Neural progenitor cell (in vitro differentiated cells): ENCODE measurements around the gene WFIKKN1. TPM values are rescaled to one million over a fixed set of nuclear protein-coding genes. Genes with fewer than 3 reads are reported as not detected.

Experiments used
- DNase-seq: peaks from one replicate; pipeline ENCODE4 v3.0.0-alpha.2; 2016; ENCODE audit warnings: low spot score
- H2AFZ ChIP-seq: fragments of 200-600 bp; sonication (generic); replicated peaks from 2 replicates; pipeline ENCODE4 v1.6.1; 2016; ENCODE audit warnings: antibody characterized with exemption
- H3F3A ChIP-seq: fragments of 200-600 bp; sonication (generic); 2 replicates; pipeline ENCODE4 v1.6.1; 2016; ENCODE audit warnings: antibody characterized with exemption, low read depth
- H3K27ac ChIP-seq: fragments of 200-600 bp; sonication (generic); 2 replicates; pipeline ENCODE4 v1.5.1; 2016; ENCODE audit warnings: mild to moderate bottlenecking
- H3K27me3 ChIP-seq: fragments of 200-600 bp; sonication (generic); 2 replicates; pipeline ENCODE4 v1.6.1; 2016; ENCODE audit warnings: mild to moderate bottlenecking, moderate library complexity
- H3K36me3 ChIP-seq: fragments of 200-600 bp; sonication (generic); 2 replicates; pipeline ENCODE4 v1.5.1; 2016
- H3K4me1 ChIP-seq: fragments of 200-600 bp; sonication (generic); 2 replicates; pipeline ENCODE4 v1.6.1; 2016; ENCODE audit warnings: mixed run types
- H3K4me2 ChIP-seq: fragments of 200-600 bp; sonication (generic); 2 replicates; pipeline ENCODE4 v1.6.1; 2016
- H3K4me3 ChIP-seq: fragments of 200-600 bp; sonication (generic); 2 replicates; pipeline ENCODE4 v1.5.1; 2016
- H3K79me2 ChIP-seq: fragments of 200-600 bp; sonication (generic); 2 replicates; pipeline ENCODE4 v1.6.1; 2016; ENCODE audit warnings: low read depth
- H3K9ac ChIP-seq: fragments of 200-600 bp; sonication (generic); 2 replicates; pipeline ENCODE4 v1.6.1; 2016
- H3K9me3 ChIP-seq: fragments of 200-600 bp; sonication (generic); 2 replicates; pipeline ENCODE4 v1.5.1; 2016; ENCODE audit warnings: low read depth
- H4K20me1 ChIP-seq: fragments of 200-600 bp; sonication (generic); 2 replicates; pipeline ENCODE4 v1.6.1; 2016; ENCODE audit warnings: low read depth
- H3K27ac Mint-ChIP-seq: 3 replicates; pipeline ENCODE4 v1.8.0; 2021; ENCODE audit warnings: mixed read lengths
- H3K27me3 Mint-ChIP-seq: 2 replicates; pipeline ENCODE4 v1.8.0; 2022; ENCODE audit warnings: low read depth, mild to moderate bottlenecking, inconsistent platforms, moderate library complexity, mixed read lengths; ENCODE audit not compliant: insufficient read depth
- H3K36me3 Mint-ChIP-seq: 3 replicates; pipeline ENCODE4 v1.8.0; 2021; ENCODE audit warnings: mixed read lengths
- H3K4me1 Mint-ChIP-seq: 3 replicates; pipeline ENCODE4 v1.8.0; 2021; ENCODE audit warnings: mixed read lengths
- H3K4me3 Mint-ChIP-seq: 3 replicates; pipeline ENCODE4 v1.8.0; 2021; ENCODE audit warnings: mild to moderate bottlenecking, moderate library complexity, mixed read lengths
- H3K9me3 Mint-ChIP-seq: 3 replicates; pipeline ENCODE4 v1.8.0; 2020; ENCODE audit warnings: mixed read lengths
- EZH2 ChIP-seq: fragments of 200-600 bp; sonication (generic); IDR thresholded peaks from 2 replicates; pipeline ENCODE4 v1.6.1; 2017; ENCODE audit warnings: antibody characterized with exemption, mild to moderate bottlenecking, moderate library complexity
- EZH2phosphoT487 ChIP-seq: fragments of 200-600 bp; sonication (generic); IDR thresholded peaks from 2 replicates; pipeline ENCODE4 v1.6.1; 2017; ENCODE audit warnings: antibody characterized with exemption
- total RNA-seq: library from RNA; depleted of rRNA; stranded (reverse); fragments of >200 nt; gene quantifications from 2 replicates; pipeline ENCODE4 v1.2.3, GENCODE V29; 2015; ENCODE audit warnings: low replicate concordance
- TF ChIP-seq, protein P1 (sequence below): fragments of 200-600 bp; sonication (generic); IDR thresholded peaks from 2 replicates; pipeline ENCODE4 v1.5.1; 2017; ENCODE audit warnings: antibody characterized with exemption, mild to moderate bottlenecking

The WFIKKN1 gene
- total RNA-seq, 1 donor from 2014 or later = 5.9 TPM

DNA sequence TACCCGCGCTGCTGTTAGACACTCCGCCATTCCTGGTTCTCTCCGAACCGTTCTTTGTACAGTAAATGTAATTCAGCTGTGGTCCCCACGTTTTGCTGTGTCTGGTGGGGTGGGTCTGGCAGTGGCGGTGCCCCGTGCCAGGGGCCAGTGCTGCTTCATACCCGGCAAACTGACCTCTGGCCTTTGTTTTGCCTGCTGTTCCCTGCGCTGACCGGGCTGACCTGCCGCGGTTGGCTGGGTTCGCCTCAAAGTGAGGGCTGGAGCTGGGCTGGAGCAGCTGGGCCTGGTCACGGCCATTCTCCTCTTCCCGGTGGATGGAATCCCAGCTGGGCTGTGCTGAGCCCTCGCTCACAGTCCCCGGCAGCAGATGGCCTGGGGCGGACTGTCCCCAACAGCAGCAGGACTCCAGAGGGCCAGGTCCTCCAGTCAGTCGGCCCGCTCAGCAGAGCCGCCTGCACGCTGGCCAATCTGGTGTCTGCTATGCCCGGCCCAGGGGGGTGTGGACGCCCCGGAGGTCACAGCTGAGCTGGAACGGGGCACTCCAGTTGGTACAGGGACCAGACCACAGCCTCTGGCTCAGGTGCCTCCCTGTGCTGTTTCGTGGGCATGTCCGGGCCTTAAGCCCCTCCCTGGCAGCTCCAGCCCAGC is 1.5 kb upstream of the WFIKKN1 start:
- no peak for DNase-seq
- peaks cover 5% of the 10 kb centered on the region for H3K27me3 Mint-ChIP-seq
- H3K4me3 Mint-ChIP-seq = peak overlapping the region; percentile 81
- peaks cover 26% of the 10 kb centered on the region for H3K4me1 Mint-ChIP-seq
- H3K9me3 Mint-ChIP-seq = no peaks in the 10 kb centered on the region
- TF ChIP-seq EZH2 = no peak
- no peak for TF ChIP-seq EZH2phosphoT487
- TF ChIP-seq, protein P1, sequence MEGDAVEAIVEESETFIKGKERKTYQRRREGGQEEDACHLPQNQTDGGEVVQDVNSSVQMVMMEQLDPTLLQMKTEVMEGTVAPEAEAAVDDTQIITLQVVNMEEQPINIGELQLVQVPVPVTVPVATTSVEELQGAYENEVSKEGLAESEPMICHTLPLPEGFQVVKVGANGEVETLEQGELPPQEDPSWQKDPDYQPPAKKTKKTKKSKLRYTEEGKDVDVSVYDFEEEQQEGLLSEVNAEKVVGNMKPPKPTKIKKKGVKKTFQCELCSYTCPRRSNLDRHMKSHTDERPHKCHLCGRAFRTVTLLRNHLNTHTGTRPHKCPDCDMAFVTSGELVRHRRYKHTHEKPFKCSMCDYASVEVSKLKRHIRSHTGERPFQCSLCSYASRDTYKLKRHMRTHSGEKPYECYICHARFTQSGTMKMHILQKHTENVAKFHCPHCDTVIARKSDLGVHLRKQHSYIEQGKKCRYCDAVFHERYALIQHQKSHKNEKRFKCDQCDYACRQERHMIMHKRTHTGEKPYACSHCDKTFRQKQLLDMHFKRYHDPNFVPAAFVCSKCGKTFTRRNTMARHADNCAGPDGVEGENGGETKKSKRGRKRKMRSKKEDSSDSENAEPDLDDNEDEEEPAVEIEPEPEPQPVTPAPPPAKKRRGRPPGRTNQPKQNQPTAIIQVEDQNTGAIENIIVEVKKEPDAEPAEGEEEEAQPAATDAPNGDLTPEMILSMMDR = no peak
- Histone ChIP-seq H3K4me3 (no peak overlapping the region), H3F3A (peaks cover 24% of the 10 kb centered on the region), H3K9me3 (no peaks in the 10 kb centered on the region), H3K27me3 (no peaks in the 10 kb centered on the region), H3K4me2 (peak overlapping the region; percentile 93), H3K4me1 (peaks cover 26% of the 10 kb centered on the region), H4K20me1 (peaks cover 29% of the 10 kb centered on the region), H3K79me2 (no peaks in the 10 kb centered on the region), H3K27ac (peak overlapping the region; percentile 89), H3K36me3 (no peaks in the 10 kb centered on the region), H2AFZ (no peak overlapping the region), H3K9ac (no peak overlapping the region)
- peak overlapping the region; percentile 97 for H3K27ac Mint-ChIP-seq
- H3K36me3 Mint-ChIP-seq = peaks cover 5% of the 10 kb centered on the region

DNA sequence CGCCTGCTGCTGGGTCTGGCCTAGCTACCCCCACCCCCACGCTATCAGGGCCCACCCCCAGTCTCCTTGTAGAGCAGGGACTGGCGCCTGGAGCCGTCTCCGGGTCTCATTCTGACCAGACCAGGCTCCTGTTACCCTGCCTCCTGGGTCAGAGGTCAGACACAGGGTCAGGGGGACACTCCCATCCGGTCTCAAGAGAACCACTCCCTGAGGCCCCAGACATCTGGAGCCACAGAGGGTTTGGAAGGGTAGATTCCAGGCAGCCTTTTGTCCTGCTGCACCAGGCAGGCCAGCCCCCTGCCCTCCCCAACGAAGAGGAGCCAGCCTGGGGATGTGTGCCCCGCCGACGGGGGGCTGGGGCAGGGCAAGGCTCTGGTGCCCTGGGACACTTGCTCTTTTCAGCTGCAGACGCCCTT is 944 bp upstream of the WFIKKN1 start:
- H3K9me3 Mint-ChIP-seq = no peaks in the 10 kb centered on the region
- H3K4me1 ChIP-seq = peaks cover 26% of the 10 kb centered on the region
- DNase-seq = peak; percentile 91
- peaks cover 5% of the 10 kb centered on the region for H3K27me3 Mint-ChIP-seq
- no peaks in the 10 kb centered on the region for H3K27me3 ChIP-seq
- peak overlapping the region; percentile 93 for H3K4me2 ChIP-seq
- H3K4me3 Mint-ChIP-seq = peak overlapping the region; percentile 81
- H3K27ac Mint-ChIP-seq = peak overlapping the region; percentile 97
- H2AFZ ChIP-seq = no peak overlapping the region
- peak overlapping the region; percentile 64 for H3K4me3 ChIP-seq
- peaks cover 24% of the 10 kb centered on the region for H3F3A ChIP-seq
- peaks cover 1% of the 10 kb centered on the region for H3K79me2 ChIP-seq
- no peak overlapping the region for H3K9ac ChIP-seq
- peaks cover 35% of the 10 kb centered on the region for H4K20me1 ChIP-seq
- H3K27ac ChIP-seq = peak overlapping the region; percentile 89
- TF ChIP-seq, protein P1 = no peak
- TF ChIP-seq EZH2 (no peak), EZH2phosphoT487 (no peak)
- H3K36me3 Mint-ChIP-seq = peaks cover 2% of the 10 kb centered on the region
- peaks cover 22% of the 10 kb centered on the region for H3K4me1 Mint-ChIP-seq
- H3K9me3 ChIP-seq = no peaks in the 10 kb centered on the region
- no peaks in the 10 kb centered on the region for H3K36me3 ChIP-seq

DNA sequence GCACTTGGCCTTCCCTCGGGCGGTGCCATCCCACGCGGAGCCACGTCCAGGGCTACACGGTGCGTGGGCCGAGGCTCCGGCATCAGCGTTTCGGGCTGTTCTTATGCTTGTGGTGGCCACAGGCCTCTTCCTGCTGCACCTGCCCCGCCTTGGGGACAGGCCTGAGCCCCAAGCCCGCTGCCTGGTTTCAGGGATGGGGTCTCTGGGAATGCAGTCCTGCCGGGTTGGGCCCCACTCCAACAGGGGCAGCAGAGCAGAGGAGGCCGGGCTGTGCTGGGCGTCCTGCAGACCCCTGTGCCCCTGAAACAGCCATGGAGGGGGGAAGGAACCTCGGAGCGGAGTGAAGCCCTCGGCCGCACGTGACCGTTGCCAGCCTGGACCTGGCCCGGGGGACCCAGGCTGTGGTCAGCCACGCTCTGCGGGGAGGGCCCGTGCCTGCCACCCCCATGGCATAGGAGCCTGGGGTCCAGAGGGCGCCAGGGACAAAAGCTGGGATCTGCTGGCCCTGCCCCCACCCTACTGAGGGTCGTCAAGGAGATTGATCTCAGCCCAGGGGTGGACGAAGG is 453 bp upstream of the WFIKKN1 start:
- peak; percentile 72 for DNase-seq
- Histone ChIP-seq H4K20me1 (peaks cover 40% of the 10 kb centered on the region), H3K4me2 (peak overlapping the region; percentile 93), H3K4me3 (peak overlapping the region; percentile 64), H3K36me3 (no peaks in the 10 kb centered on the region), H2AFZ (no peak overlapping the region), H3K79me2 (peaks cover 6% of the 10 kb centered on the region), H3K27ac (peak overlapping the region; percentile 89), H3K9me3 (no peaks in the 10 kb centered on the region), H3K27me3 (no peaks in the 10 kb centered on the region), H3K4me1 (peaks cover 26% of the 10 kb centered on the region), H3K9ac (no peak overlapping the region), H3F3A (peaks cover 24% of the 10 kb centered on the region)
- H3K4me1 Mint-ChIP-seq = peaks cover 22% of the 10 kb centered on the region
- peaks cover 5% of the 10 kb centered on the region for H3K27me3 Mint-ChIP-seq
- H3K36me3 Mint-ChIP-seq = peaks cover 2% of the 10 kb centered on the region
- peak overlapping the region; percentile 81 for H3K4me3 Mint-ChIP-seq
- peak overlapping the region; percentile 97 for H3K27ac Mint-ChIP-seq
- no peak for TF ChIP-seq EZH2phosphoT487
- TF ChIP-seq, protein P1 = no peak
- no peak for TF ChIP-seq EZH2
- H3K9me3 Mint-ChIP-seq = no peaks in the 10 kb centered on the region
